Melanocyte of skin (primary cell): ENCODE data around the gene ERICH2. TPM values are rescaled to one million over a fixed set of nuclear protein-coding genes. Genes with fewer than 3 reads are reported as not detected.

Experiments used
- small RNA-seq, 2 donors: library from RNA; depleted of rRNA; stranded (forward); fragments of <200 nt; gene quantifications; one replicate each; pipeline ENCODE3, GENCODE V24; 2012
- total RNA-seq, 2 donors: library from RNA; depleted of rRNA; stranded (reverse); fragments of >200 nt; gene quantifications; 2 replicates each; pipeline ENCODE4 v1.2.3, GENCODE V29; 2012

The ERICH2 gene
- under 1 TPM in 1 of 2 donors, not detected in 1; 0.67 TPM for total RNA-seq

GRCh38 chr2:170770008-170770605 is at the start of gene ERICH2:
Gene ERICH2 (plus strand): TSS chr2:170770378. CDS start chr2:170770682, 304 bp downstream.

GRCh38 chr2:170816504-170817092 is 46.4 kb downstream of the ERICH2 start, which contains the start of gene GAD1:
Gene GAD1 (plus strand): TSS chr2:170816887. CDS start chr2:170818592, 1,705 bp downstream.

Small RNA genes lying within 50 kb of the gene (small RNA-seq; reads per million reads assigned to genes)
- 0 reads per million in 2 donors for gene RF00019

Other genes with a start within 250 kb of the ERICH2 start
- gene SP5, start 55.0 kb upstream of the ERICH2 start, total RNA-seq = not detected
- under 1 TPM in 1 of 2 donors, not detected in 1; 0.67 TPM for gene GAD1, start 46.5 kb downstream of the ERICH2 start, total RNA-seq
- gene GORASP2, start 158.9 kb downstream of the ERICH2 start, total RNA-seq = 10 to 100 TPM; 26.8 to 40.3 TPM